ENCODE measurements around the gene CCDC91.

DNA sequence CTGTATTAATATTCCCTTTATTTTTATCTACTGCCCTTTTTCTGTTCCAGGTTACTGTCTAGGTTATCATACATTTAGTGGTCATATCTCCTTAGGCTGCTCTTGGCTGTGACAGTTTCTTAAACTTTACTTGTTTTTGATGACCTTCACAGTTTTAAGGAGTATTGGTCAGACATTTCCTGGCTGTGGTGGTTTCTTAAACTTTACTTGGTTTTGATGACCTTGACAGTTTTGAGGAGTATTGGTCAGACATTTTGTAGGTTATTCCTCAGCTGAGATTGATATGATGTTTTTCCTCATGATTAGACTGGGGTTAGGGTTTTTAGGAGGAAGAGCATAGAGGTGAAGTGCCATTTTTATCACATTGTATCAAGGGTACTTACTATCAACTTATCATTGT lies 36.4 kb downstream of the CCDC91 start:
- no peak for TF ChIP-seq SMC3 (conservative IDR thresholded peaks at IDR 0.05; ENCODE audit: poor library complexity)
- TF ChIP-seq, protein P1, sequence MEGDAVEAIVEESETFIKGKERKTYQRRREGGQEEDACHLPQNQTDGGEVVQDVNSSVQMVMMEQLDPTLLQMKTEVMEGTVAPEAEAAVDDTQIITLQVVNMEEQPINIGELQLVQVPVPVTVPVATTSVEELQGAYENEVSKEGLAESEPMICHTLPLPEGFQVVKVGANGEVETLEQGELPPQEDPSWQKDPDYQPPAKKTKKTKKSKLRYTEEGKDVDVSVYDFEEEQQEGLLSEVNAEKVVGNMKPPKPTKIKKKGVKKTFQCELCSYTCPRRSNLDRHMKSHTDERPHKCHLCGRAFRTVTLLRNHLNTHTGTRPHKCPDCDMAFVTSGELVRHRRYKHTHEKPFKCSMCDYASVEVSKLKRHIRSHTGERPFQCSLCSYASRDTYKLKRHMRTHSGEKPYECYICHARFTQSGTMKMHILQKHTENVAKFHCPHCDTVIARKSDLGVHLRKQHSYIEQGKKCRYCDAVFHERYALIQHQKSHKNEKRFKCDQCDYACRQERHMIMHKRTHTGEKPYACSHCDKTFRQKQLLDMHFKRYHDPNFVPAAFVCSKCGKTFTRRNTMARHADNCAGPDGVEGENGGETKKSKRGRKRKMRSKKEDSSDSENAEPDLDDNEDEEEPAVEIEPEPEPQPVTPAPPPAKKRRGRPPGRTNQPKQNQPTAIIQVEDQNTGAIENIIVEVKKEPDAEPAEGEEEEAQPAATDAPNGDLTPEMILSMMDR (IDR thresholded peaks at IDR 0.05; ENCODE audit: poor library complexity, severe bottlenecking) = no peak
- TF ChIP-seq, protein P2, sequence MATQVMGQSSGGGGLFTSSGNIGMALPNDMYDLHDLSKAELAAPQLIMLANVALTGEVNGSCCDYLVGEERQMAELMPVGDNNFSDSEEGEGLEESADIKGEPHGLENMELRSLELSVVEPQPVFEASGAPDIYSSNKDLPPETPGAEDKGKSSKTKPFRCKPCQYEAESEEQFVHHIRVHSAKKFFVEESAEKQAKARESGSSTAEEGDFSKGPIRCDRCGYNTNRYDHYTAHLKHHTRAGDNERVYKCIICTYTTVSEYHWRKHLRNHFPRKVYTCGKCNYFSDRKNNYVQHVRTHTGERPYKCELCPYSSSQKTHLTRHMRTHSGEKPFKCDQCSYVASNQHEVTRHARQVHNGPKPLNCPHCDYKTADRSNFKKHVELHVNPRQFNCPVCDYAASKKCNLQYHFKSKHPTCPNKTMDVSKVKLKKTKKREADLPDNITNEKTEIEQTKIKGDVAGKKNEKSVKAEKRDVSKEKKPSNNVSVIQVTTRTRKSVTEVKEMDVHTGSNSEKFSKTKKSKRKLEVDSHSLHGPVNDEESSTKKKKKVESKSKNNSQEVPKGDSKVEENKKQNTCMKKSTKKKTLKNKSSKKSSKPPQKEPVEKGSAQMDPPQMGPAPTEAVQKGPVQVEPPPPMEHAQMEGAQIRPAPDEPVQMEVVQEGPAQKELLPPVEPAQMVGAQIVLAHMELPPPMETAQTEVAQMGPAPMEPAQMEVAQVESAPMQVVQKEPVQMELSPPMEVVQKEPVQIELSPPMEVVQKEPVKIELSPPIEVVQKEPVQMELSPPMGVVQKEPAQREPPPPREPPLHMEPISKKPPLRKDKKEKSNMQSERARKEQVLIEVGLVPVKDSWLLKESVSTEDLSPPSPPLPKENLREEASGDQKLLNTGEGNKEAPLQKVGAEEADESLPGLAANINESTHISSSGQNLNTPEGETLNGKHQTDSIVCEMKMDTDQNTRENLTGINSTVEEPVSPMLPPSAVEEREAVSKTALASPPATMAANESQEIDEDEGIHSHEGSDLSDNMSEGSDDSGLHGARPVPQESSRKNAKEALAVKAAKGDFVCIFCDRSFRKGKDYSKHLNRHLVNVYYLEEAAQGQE (IDR thresholded peaks at IDR 0.05; ENCODE audit: borderline replicate concordance) = no peak
- TF ChIP-seq EZH2 (IDR thresholded peaks at IDR 0.05; ENCODE audit: borderline replicate concordance, insufficient read depth, low read length, poor library complexity, severe bottlenecking) = no peak
- TF ChIP-seq POLR2AphosphoS5 (IDR thresholded peaks at IDR 0.05) = no peak
- TF ChIP-seq EP300 (conservative IDR thresholded peaks at IDR 0.05; ENCODE audit: poor library complexity, severe bottlenecking) = no peak
- no peak for TF ChIP-seq RAD21 (conservative IDR thresholded peaks at IDR 0.05)
- TF ChIP-seq MXI1 (conservative IDR thresholded peaks at IDR 0.05; ENCODE audit: poor library complexity, severe bottlenecking) = no peak
- no peak for TF ChIP-seq TAF1 (IDR thresholded peaks at IDR 0.05; ENCODE audit: low read depth)

All from neural cell (in vitro differentiated cells).